Activated B cell treated with CpG ODN at 0.5 μM for 24 hours (primary cell): ENCODE measurements around the gene CCDC85B. TPM values are rescaled to one million over a fixed set of nuclear protein-coding genes. Genes with fewer than 3 reads are reported as not detected.

Source experiments
- ATAC-seq: fragments of 200-7000 bp; cut with Tn5 transposase; one replicate; pipeline ENCODE4 v1.10.0; 2021; ENCODE audit warnings: low read depth, mild to moderate bottlenecking, moderate library complexity
- CTCF ChIA-PET: fragments of 350-600 bp; sonication (Branson Sonifier 250); formaldehyde crosslinking; loops from one replicate; lab custom pipeline; 2021; ENCODE audit warnings: antibody characterized with exemption; lab: Charles Lee
- POLR2A ChIA-PET: fragments of 350-600 bp; sonication (Branson Sonifier 250); formaldehyde crosslinking; loops from one replicate; lab custom pipeline; 2021; ENCODE audit warnings: antibody characterized with exemption; lab: Charles Lee
- DNase-seq: peaks from one replicate; pipeline ENCODE4 v3.0.0; 2022
- H3K27ac Mint-ChIP-seq: one replicate; pipeline ENCODE4 v1.8.0; 2020; ENCODE audit warnings: mixed read lengths
- H3K27me3 Mint-ChIP-seq: one replicate; pipeline ENCODE4 v1.8.0; 2021; ENCODE audit warnings: mixed read lengths
- H3K36me3 Mint-ChIP-seq: one replicate; pipeline ENCODE4 v1.8.0; 2021; ENCODE audit warnings: low read depth, mixed read lengths
- H3K4me1 Mint-ChIP-seq: one replicate; pipeline ENCODE4 v1.8.0; 2021; ENCODE audit warnings: mixed read lengths
- H3K4me3 Mint-ChIP-seq: one replicate; pipeline ENCODE4 v1.8.0; 2020; ENCODE audit warnings: mild to moderate bottlenecking, mixed read lengths
- H3K9me3 Mint-ChIP-seq: one replicate; pipeline ENCODE4 v1.8.0; 2020; ENCODE audit warnings: mixed read lengths
- CTCF ChIP-seq: fragments of 200-600 bp; IDR thresholded peaks from one replicate; pipeline ENCODE4 v1.8.0; 2022; ENCODE audit warnings: antibody characterized with exemption, mild to moderate bottlenecking
- intact Hi-C: fragments of 100-400 bp; cut with micrococcal nuclease; formaldehyde crosslinking; loops from one replicate; pipeline ENCODE4 v1.15.1; 2024
- total RNA-seq: library from RNA; stranded (reverse); gene quantifications from 2 replicates; pipeline ENCODE4 v1.2.3, GENCODE V29; 2022

Gene CCDC85B
- total RNA-seq, 1 donor from 2014 or later: 21.6 TPM

DNA sequence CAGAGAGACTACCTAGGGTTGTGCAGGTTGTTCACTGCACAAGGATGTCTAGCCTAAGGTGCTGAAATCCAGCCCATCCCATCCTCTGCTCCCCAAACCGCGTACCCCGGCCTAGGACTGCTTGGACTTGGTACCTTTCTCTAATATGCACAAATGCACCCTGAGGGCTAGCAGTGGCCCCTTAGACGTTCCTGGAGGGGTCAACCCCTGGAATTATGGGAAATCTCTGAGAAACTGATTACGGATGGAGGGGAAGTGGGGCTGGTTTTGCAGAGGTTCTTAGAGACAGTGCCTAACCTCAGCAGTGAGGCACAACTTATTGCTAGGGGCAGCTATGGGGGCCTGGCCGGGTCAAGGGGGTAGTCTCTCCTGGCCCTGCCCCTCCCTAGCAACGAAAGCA is 25.9 kb downstream of the CCDC85B start:
- ChIA-PET CTCF (interaction anchor here (1.6 kb wide), 1 partner anchor 28 kb away, joined by 6 read pairs; the partner anchor contains the start of gene FIBP), POLR2A (interaction anchor here (1.0 to 2.3 kb wide), 2 partner anchors 27 to 46 kb away, joined by 3 to 18 read pairs; partner anchors contain the start of genes CCDC85B and FIBP)
- Mint-ChIP-seq H3K36me3 (peaks cover 9% of the 10 kb centered on the region), H3K9me3 (no peaks in the 10 kb centered on the region), H3K4me1 (peaks cover 55% of the 10 kb centered on the region), H3K27ac (no peak overlapping the region), H3K4me3 (peak overlapping the region; percentile 53), H3K27me3 (peaks cover 3% of the 10 kb centered on the region)
- intact Hi-C loops: no loop called here
- DNase-seq (no peak), ATAC-seq (no peak)
- TF ChIP-seq CTCF: no peak

DNA sequence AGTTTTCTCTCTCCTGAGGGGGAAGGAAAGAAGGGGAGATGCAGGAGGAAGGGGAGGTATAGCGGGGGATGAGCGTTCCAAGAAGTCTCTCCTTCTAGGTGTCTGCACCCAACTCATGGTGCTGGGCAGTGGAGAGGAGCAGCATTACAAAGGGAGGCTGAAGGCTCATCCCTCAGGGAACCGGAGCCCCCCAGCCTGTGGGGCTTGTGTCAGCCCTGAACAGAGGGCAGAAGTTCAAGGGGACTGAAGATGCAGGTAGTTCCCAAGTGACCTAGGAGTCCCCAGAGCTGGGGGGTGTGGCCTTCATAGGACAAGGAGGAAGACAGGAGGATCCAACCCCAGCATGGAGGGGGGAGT is 26.6 kb downstream of the CCDC85B start:
- no peaks in the 10 kb centered on the region for H3K9me3 Mint-ChIP-seq
- intact Hi-C loops: no loop called here
- TF ChIP-seq CTCF: no peak
- POLR2A ChIA-PET: interaction anchor here (1.1 to 4.8 kb wide), 3 partner anchors 23 to 57 kb away, joined by 5 to 55 read pairs (median 13); partner anchors contain the start of genes CCDC85B, FIBP and MUS81
- H3K36me3 Mint-ChIP-seq: peaks cover 12% of the 10 kb centered on the region
- H3K27ac Mint-ChIP-seq: no peak overlapping the region
- CTCF ChIA-PET: interaction anchor here (1.3 kb wide), 1 partner anchor 27 kb away, joined by 3 read pairs; the partner anchor contains the start of gene CCDC85B
- no peaks in the 10 kb centered on the region for H3K27me3 Mint-ChIP-seq
- peak overlapping the region; percentile 53 for H3K4me3 Mint-ChIP-seq
- peaks cover 51% of the 10 kb centered on the region for H3K4me1 Mint-ChIP-seq
- DNase-seq: no peak
- ATAC-seq: no peak

DNA sequence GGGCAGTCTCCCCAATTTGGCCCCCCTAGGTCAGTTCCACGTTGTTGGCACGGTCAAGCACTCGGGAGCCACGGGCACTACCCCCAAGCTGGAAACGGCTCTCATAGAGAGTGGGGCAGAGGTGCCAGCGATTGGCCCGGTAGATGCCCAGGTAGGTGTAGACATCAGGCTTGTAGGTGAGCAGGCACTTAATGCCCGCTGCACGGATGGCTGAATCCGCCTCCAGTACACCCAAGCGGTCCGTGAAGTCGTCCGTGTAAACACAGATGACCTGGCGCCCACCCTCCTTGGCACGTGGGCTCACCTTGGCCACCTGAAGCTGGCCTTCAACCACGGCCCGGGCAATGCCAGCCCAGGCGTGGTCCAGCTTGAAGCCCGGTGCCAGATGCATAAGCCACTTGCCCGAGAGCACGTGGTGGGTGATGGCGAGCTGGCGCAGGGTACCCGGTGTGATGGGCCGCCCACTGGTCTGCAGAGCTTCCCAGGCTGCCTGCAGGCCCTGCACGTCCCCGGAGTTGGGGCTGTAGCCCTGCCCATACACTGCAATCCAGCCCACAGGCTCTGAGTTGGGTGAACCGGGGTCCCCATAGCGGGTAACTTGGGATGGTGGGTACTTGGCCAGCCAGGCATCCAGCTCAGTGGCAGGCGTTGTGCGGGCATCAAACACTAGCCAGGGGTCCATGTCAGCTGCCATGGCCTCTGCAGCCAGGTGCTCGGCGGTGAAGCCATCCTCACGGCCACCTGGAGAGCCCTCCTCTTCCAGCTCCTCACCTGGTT is 27.1 kb downstream of the CCDC85B start:
- peak overlapping the region; percentile 88 for H3K4me3 Mint-ChIP-seq
- no peaks in the 10 kb centered on the region for H3K9me3 Mint-ChIP-seq
- H3K4me1 Mint-ChIP-seq: peaks cover 53% of the 10 kb centered on the region
- H3K27me3 Mint-ChIP-seq: no peaks in the 10 kb centered on the region
- no peak for ATAC-seq
- TF ChIP-seq CTCF: no peak
- CTCF ChIA-PET: interaction anchor here (1.3 to 1.5 kb wide), 2 partner anchors 27 to 29 kb away, joined by 3 to 5 read pairs; partner anchors contain the start of genes CCDC85B and FIBP
- DNase-seq: no peak
- H3K27ac Mint-ChIP-seq: peak overlapping the region; percentile 81
- intact Hi-C loops: loop anchor here (2.0 kb wide), 1 partner anchor 23 kb away; no protein-coding TSS in a partner anchor
- peaks cover 18% of the 10 kb centered on the region for H3K36me3 Mint-ChIP-seq
- POLR2A ChIA-PET: interaction anchor here (0.6 to 4.8 kb wide), 12 partner anchors 10 to 58 kb away, joined by 3 to 55 read pairs (median 6); partner anchors contain the start of genes CCDC85B, FIBP, FOSL1 and MUS81

- Mint-ChIP-seq H3K36me3 (peaks cover 26% of the 10 kb centered on the region), H3K4me1 (peaks cover 53% of the 10 kb centered on the region), H3K9me3 (no peaks in the 10 kb centered on the region), H3K27ac (peak within 1 kb of the TSS; percentile 81), H3K4me3 (peak within 1 kb of the TSS; percentile 93), H3K27me3 (no peaks in the 10 kb centered on the region)
- POLR2A ChIA-PET: interaction anchor here (0.6 to 4.8 kb wide), 12 partner anchors 9 to 198 kb away, joined by 3 to 55 read pairs (median 6); partner anchors contain the start of genes CCDC85B, FIBP, FOSL1 and MUS81
- DNase-seq: no peak
- CTCF ChIA-PET: interaction anchor here (0.5 to 1.5 kb wide), 3 partner anchors 28 to 30 kb away, joined by 3 to 5 read pairs (median 3); partner anchors contain the start of genes CCDC85B and FIBP
- ATAC-seq: no peak
- intact Hi-C loops: loop anchor here (1.0 to 2.0 kb wide), 12 partner anchors 10 to 303 kb away; partner anchors contain the start of genes BANF1, CCDC85B, CFL1 and EIF1AD
- TF ChIP-seq CTCF: no peak
Measured at GRCh38 chr11:65918211-65919140, 28.0 kb downstream of the CCDC85B start, which contains the start of gene C11orf68. Gene C11orf68 (minus strand): TSS chr11:65919062. CDS start chr11:65919031, 31 bp downstream.
